IPS-11a (cell line): ENCODE measurements around the gene IKZF3.
"Not testable (repeated sequence)": the region's sequence is repeated elsewhere in the genome, so short reads cannot be mapped to it uniquely, and the experiment has no call there.

Experiments
- H3K4me3 ChIP-seq: one replicate; pipeline ENCODE4 v1.5.1; 2013; ENCODE audit warnings: low read depth, low read length, control low read depth

IKZF3 gene

GRCh38 chr17:39722104-39722503 lies 142.0 kb downstream of the IKZF3 start:
- H3K4me3 ChIP-seq: no peak overlapping the region

- no peak overlapping the region for H3K4me3 ChIP-seq
These were observed 144.4 kb downstream of the IKZF3 start for GRCh38 chr17:39719563-39720355.

DNA sequence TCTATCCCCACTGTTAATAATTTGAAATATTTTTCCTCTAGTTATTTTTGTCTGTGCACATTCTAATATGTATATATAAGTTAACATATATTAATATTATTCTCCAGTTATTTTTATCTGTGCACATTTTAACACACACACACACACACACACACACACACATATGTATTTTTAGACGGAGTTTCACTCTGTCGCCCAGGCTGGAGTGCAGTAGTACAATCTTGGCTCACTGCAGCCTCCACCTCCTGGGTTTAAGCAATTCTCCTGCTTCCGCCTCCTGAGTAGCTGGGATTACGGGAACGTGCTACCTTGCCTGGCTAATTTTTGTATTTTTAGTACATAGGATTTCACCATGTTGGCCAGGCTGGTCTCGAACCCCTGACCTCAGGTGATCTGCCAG lies 146.5 kb downstream of the IKZF3 start:
- no peak overlapping the region for H3K4me3 ChIP-seq

DNA sequence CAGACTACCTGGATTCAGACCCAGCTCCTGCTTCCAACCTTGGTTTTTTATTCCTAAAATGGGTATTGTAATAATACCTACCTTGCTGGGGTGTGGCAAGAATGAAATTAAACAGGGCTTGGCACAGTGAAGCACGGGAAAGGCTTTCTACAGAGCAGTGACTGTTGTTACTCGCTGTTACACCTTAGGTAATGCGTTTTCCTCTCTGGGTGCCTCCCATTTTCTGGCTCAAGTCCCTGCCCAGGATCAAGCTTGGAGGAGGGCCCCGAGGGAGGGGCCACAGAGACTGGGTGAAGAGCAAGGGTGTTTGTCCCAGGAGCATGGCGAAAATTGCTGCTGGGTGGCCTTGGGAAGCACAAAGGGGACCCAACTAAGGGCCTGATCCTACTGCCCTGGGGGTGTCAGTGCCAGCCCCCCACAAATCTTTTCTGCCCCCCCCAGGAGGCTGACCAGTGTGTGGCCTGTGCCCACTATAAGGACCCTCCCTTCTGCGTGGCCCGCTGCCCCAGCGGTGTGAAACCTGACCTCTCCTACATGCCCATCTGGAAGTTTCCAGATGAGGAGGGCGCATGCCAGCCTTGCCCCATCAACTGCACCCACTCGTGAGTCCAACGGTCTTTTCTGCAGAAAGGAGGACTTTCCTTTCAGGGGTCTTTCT lies 147.1 kb downstream of the IKZF3 start:
- no peak overlapping the region for H3K4me3 ChIP-seq

GRCh38 chr17:39716073-39716818 lies 147.9 kb downstream of the IKZF3 start:
- no peak overlapping the region for H3K4me3 ChIP-seq

- H3K4me3 ChIP-seq: no peak overlapping the region
These were observed 148.6 kb downstream of the IKZF3 start for GRCh38 chr17:39715375-39716072.

GRCh38 chr17:39714234-39714633 lies 149.9 kb downstream of the IKZF3 start:
- H3K4me3 ChIP-seq: no peak overlapping the region

GRCh38 chr17:39711851-39712250 lies 152.3 kb downstream of the IKZF3 start:
- no peak overlapping the region for H3K4me3 ChIP-seq

GRCh38 chr17:39711071-39711470 lies 153.0 kb downstream of the IKZF3 start:
- H3K4me3 ChIP-seq: not testable (repeated sequence)

DNA sequence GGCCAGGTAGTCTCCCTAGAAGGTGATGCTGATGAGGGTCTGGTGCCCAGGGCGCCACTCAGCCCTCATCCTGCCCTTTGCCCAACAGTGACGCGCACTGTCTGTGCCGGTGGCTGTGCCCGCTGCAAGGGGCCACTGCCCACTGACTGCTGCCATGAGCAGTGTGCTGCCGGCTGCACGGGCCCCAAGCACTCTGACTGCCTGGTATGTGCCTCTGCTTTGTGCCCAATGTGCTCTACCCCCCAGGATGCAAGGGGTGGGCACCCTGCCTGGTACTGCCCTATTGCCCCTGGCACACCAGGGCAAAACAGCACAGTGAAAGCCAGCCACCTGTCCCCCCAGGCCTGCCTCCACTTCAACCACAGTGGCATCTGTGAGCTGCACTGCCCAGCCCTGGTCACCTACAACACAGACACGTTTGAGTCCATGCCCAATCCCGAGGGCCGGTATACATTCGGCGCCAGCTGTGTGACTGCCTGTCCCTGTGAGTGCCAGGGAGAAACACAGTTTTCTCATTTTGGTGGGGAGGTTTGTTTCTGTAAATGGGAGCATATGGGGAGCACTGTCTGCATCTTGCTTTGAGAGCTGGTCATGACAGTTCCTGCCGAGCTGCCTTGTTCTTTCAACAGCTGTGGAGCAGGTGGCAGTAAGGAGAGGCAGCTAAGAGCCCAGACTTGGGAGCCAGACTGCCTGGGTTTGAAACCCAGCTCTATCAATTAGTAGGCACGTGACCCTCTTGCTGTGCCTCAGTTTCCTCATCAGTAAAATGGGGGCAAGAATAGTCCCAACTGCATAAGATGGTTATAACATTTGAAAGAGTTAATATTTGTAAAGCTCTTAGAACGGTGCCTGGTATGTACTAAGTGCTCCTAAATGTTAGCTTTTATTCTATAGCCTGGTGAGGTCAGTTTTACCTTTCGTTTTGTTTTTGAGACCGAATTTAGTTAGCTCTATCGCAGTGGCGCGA lies 153.8 kb downstream of the IKZF3 start:
- H3K4me3 ChIP-seq: no peak overlapping the region

- H3K4me3 ChIP-seq: no peak overlapping the region
These were observed 154.7 kb downstream of the IKZF3 start for GRCh38 chr17:39709319-39709997.
